ENCODE data around the gene TTC27.

The TTC27 gene

DNA sequence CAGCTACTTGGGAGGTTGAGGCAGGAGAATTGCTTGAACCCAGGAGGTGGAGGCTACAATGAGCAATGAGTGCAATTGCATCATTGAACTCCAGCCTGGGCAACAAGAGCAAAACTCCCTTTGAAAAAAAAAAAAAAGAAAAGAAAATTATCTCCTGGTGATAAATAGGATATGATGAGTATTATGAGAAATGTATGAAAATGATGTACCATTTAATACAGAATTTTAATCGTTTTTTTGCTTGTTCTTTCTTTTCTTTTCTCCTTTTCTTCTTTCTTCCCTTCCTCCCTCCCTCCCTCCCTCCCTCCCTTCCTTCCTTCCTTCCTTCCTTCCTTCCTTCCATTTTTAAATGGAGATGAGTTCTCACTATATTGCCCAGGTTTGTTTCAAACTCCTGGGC lies 40.4 kb downstream of the TTC27 start:
- DNase-seq (ENCODE audit: low read depth), result no peak

DNA sequence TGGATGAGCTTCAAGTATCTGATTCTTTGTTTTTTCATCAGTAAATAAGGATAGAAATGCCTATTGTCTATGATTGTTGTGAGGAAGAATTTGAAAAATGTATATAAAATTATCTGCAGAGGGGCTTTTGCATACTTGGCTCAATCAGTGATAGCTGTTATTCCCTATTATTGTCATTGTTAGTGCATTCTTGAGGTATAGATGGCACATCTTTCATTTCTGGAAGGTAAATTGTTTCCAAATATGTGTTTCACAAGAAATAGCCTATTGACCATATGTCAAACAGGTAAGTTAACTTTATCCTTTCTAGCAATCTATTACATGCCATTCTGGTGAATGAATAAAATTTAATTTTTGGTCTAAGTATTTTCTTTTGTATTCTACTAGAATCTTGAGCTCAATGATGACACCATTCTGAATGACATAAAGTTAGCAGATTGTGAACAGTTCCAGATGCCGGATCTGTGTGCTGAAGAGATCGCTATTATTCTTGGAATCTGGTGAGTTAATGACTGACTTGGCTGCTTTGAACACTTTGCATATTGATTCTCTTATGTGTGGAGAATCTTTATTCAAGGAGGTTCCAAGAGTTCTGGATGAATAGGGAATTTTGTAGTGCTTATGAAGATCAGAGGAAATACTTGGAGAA lies 44.2 kb downstream of the TTC27 start:
- no peak for DNase-seq (ENCODE audit: low read depth)

DNA sequence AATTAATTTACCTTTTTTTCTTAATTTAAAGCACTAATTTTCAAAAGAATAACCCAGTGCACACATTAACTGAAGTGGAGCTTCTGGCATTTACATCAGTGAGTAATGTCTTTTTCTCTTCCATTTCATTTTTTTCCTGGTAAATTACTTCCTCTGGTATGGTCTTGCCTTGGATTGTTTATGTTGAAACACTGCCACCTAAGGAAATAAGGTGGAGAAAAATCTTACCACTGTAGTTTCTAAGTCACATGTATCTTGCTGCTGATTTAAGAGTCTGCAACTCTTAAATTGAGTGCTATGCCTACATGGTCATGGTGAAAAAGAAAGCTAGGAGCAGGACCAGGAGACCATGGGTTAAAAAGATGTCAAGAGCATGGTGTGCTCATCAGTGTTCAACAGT lies 51.0 kb downstream of the TTC27 start:
- DNase-seq (ENCODE audit: low read depth), result no peak

DNA sequence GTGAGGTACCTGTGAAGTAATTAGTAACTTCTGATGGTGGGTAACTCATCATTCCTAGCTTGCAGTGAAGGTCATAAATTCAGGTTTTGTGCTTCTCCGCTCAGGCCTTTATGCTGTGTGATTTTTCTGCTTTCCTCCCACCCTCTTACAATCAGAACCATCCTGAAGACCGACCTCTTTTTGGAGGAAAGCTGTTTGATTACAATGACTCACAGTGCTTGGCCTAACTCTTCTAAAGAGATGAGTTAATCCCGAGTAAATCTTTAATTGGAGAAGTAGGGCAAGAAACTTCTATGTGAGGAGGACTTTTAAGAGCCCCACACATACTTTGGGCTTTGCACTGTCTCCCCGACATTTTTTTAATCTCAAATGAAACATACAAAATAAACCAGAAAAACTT lies 53.1 kb downstream of the TTC27 start:
- DNase-seq (ENCODE audit: low read depth), result no peak

DNA sequence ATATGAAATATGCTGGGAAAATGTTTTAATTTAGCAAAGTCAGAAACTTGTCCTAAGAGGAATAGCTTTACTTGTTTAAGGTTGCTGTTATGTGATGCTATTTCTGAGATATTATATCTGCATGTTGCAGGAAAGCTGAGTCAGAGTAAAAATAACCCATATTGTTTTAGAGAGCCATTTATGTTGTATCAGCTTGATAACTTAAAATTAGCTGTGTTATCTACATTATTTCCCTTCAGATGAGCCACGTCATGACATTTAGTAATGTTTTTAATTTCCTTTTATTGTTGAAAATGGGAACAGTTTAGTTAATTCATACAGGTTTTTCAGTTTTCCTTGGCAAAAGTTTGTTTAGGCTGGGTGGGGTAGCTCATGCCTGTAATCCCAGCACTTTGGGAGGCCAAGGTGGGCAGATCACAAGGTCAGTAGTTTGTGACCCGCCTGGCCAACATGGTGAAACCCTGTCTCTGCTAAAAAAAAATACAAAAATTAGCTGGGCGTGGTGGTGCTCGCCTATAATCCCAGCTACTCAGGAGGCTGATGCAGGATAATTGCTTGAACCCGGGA lies 55.8 kb downstream of the TTC27 start:
- no peak for DNase-seq (ENCODE audit: low read depth)

DNA sequence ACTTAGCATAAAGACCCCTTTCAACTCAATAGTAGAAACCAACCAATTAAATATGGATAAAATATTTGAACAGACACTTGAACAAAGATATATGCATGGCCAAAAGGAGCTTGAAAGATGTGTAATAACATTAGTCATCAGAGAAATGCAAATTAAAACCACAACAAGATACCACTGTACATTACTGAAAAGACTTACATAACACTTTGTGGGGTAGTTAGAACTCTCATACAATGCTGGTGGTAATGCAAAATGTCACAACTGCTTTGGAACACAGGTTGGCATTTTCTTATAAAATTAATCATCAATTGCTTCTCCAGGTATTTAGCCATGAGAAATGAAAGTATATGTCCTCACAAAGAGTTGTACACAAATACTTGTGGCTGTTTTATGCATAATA lies 60.7 kb downstream of the TTC27 start:
- no peak for DNase-seq (ENCODE audit: low read depth)

DNA sequence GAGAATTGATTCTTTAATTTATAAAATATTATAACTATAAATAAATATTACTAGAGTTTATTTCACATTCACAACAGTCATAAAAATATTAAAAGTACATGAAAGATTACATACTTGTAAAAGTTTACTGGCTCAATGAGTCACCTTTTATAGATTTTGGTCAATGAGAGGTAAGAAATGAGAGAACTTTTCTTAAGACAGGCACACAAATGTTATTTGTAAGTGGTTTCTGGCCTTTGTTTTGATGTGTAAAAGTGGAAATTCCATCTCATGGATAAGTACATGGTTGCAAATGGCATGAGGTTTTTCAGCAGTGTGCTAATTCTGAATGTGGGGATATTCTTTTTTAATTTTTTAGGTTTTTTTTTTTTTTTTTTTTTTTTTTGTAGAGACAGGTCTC lies 63.8 kb downstream of the TTC27 start:
- DNase-seq (ENCODE audit: low read depth), result no peak

DNA sequence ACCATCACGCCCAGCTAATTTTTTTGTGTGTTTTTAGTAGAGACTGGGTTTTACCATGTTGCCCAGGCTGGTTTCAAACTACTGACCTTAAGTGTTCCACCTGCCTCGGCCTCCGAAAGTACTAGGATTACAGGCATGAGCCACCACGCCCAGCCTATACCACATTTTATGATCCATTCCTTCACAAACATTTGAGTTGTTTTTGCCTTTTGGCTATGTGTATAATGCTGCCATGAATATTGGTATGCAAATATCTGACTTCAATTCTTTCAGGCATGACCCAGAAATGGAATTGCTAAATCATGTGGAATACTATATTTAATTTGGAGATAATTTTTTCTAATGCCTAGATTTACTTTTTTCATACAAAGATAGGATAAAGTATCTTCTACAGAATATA lies 68.6 kb downstream of the TTC27 start:
- no peak for DNase-seq (ENCODE audit: low read depth)

DNA sequence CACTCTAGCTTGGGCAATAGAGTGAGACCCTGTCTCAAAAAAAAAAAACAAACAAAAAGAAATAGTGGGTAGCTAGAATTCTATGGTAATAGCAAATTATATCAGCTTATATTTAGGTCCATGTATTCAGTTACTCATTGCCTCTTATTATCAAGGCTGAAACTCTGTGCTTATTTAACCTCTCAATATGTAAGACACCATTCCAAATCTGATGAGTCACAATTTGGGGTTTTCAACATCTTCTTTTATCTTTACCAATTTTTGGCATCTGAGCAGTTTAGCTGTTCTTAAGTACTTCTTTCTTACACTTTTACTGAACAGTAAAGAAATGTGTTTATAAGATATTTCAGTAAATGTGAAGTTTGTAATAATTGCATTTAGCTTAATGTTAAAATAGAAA lies 69.3 kb downstream of the TTC27 start:
- no peak for DNase-seq (ENCODE audit: low read depth)

DNA sequence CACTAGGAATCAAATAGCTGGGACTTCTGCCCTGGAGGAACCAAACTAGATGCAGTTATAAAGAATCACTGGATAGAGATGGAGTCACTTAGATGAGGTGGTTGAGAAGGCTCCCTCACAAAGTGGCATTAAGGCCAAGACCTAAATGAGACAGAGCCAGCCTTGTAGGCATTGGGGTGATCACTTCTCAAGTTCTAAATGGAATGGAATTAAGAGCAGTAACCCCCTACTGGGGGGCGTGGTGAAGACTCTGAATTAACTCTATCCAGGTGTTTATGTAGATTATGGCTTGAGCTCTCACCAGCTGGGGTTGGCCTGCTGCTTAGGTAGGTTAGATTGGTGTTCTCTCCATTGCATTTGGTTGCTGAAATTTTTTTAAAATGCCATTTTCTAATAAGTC lies 71.3 kb downstream of the TTC27 start:
- no peak for DNase-seq (ENCODE audit: low read depth)

DNA sequence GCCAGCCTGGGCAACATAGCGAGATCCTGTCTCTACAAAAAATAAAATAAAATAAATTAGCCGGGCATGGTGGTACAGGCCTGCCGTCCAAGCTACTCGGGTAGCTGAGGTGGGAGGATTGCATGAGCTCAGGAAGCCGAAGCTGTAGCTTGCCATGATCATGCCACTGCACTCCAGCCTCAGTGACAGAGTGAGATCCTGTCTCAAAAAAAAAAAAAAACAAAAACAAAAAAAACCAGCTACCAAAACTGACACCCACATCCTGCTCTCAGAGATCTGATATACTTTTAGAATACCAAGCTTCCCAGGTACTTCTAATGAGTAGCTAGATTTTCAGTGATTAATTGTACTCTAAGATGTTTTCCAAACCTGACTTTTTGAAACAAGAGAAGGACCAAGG lies 74.0 kb downstream of the TTC27 start:
- no peak for DNase-seq (ENCODE audit: low read depth)

DNA sequence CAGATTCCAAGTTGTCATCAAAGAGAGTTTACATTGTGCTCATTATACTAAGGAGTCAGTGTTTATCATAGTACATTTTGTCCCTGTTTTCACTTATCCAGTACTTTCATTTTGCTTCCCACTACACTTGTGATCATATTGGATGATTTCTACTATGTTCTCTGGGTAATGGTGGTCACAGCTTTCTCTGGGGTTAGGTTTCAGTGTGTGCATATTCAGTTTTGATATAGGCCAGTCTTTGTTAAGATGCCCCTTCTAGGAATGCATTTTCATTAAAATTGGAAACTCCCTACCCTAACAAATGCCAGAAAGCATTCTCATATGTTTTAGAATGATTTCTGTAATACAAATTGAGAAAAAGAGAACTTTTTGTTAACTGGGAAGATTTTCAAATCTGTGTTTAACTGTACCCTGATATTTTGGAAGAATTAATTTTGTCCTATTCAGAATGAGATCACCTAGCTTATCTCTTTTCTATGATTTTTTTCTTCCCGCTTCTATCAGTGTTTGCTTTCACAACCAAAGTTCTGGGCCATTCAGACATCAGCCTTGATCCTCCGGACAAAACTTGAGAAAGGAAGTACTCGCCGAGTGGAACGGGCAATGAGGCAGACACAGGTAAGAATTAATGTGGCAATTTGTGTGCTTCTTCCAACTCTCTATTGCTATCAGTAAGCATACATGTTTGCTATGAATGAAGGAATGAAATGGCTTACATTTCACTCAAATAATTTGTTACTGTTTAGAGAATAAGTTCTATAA lies 74.6 kb downstream of the TTC27 start:
- DNase-seq (ENCODE audit: low read depth), result no peak

DNA sequence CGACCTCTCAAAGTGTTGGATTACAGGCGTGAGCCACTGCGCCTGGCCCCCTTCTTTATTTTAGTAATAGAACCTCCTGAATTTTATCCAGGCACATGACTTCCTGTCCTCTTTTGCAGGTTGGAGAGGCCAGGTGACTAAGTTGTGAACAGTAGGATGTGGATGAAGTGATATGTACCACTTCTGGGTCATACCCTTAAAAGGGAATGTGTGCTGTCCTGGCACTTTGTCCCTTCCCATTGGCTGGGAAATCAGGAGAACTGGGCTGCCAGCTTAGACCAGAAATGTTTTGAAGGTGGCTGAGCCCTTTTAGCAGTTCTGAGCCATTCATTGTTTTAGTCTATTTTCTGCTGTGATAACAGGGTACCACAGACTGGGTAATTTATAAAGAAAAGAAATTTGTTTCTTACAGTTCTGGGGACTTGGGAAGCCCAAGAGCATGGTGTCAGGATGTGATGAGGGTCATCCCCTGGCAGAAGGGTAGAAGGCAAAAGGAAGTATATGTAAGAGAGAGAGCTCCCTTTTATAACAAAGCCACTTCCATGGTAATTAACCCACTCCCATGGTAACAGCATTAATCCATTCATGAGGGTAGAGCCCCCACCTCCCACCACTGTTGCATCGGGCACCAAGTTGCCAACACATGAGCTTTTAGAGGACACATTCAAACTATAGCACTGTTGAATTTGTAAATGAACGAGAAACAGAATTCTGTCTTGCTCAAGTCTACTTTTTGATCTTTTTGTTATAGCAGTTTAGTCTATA lies 79.1 kb downstream of the TTC27 start:
- no peak for DNase-seq (ENCODE audit: low read depth)

DNA sequence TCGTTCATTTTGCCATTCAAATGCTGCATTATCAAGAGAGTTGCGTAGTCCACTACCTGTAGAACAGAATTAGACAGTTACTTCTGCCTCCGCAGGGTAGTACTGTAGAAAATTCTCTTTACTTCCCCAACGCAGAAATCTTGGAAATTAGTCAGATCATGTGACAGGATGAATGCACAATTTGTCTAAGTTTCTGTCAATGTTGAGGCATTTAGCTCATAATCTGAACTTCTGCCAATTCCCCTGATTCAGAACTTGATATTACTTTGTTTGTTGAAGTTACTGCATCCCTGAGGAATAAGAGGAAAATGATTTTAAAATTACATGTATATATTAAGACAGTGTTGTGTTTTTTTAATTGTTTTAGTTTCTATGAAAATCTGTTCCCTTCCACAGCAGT lies 83.4 kb downstream of the TTC27 start:
- DNase-seq (ENCODE audit: low read depth), result no peak

DNA sequence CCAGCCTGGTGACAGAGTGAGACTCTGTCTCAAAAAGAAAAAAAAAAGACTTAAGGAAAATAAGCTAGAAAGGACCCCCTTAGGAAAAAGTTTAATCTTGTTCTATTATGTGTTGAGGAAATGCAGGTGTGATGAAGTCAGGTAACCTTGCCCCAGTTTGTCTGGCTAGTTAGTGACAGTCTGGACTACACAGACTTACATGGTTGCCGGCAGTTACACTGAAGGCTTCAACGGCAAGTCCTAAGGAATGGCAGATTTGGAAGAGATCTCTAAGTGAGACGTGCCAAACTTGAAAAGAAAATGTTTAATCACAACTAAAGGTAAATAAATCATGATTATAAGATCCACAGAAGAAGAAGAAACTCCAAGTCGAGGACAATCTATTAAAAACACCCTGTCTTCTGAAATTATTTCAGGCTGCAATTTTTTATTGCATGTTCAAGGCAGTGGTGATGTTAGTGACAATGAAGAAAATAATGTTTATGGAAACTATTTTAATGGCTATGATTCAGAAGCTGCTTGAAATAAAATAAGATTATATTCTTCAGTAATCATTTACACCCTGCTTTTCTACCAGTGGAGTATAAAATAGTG lies 84.2 kb downstream of the TTC27 start:
- no peak for DNase-seq (ENCODE audit: low read depth)

DNA sequence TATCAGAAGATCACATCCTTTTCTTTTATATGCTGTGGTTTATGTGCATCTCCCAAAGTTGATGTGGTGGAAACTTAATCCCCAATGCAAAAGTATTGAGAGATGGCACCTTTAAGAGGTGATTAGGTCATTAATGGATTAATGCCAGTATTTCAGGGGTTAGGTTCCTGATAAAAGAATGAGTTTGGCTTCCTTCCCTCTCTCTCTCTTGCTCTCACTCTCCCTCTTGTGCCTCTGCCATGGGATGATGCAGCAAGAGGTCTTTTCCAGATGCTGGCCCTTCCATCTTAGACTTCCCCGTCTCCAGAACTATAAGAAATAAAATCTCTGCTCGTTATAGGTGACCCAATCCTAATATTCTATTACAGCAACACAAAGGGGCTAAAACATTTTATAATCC lies 85.0 kb downstream of the TTC27 start:
- DNase-seq (ENCODE audit: low read depth), result no peak

DNA sequence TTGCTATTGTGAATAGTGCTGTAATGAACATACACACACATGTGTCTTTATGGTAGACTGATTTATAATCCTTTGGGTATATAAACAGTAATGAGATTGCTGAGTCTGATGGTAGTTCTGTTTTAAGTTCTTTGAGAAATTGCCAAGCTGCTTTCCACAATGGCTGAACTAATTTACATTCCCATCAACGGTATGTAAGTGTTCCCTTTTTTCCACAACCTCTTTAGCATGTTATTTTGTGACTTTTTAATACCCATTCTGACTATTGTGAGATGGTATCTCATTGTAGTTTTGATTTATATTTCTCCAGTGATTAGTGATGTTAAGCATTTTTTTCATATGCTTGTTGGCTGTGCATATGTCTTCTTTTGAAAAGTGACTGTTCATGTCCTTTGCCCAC lies 86.7 kb downstream of the TTC27 start:
- no peak for DNase-seq (ENCODE audit: low read depth)

DNA sequence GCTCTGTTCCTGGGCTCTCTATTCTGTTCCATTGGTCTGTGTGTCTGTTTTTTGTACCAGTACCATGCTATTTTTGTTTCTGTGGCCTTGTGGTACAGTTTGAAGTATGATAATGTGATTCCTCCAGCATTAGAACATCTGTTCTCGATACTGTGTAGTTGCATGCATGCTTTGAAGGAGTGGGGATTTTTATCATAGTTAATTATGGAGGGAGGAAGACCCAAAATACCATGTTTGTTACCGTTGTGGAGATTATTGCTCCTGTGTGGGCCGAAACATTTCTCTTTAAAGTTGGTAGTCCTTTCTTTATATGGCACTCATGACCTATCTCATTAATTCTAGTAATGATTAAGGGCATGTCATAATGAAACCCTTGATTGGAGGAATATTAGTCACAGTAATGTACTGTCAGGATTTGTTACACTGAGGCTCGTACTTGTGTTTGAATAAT lies 87.6 kb downstream of the TTC27 start:
- no peak for DNase-seq (ENCODE audit: low read depth)

DNA sequence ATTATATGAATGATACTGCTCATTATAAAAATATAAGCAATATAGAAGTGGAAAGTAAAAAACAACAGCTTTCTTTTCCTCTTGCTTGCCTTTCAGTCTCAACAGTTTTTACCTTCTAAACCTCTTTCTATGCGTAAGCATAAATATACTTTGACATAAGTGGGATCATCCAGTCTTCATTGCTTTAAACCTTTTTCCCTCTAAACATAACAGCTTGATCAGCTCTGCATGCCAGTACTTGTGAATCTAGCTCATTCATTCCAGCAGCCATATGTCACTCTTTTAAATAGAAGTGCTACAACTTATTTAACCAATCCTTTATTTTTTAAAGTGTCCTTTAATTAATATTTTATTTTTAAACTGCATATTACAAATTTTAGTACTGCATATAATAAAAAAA lies 88.1 kb downstream of the TTC27 start:
- DNase-seq (ENCODE audit: low read depth), result no peak

DNA sequence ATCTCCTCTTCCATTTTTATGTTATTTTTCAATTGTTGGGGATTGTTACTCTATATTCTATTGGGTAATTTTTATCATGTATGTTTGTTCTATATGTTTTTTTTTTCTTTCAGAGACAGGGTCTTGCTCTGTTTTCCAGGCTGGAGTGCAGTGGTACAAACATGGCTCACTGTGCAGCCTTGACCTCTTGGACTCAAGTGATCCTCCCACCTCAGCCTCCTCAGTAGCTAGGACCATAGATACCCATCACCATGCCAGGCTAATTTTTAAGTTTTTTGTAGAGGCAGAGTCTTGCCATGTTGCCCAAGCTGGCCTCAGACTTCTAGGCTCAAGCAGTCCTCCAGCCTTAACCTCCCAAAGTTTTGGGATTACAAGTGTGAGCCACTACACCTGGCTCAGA lies 88.7 kb downstream of the TTC27 start:
- no peak for DNase-seq (ENCODE audit: low read depth)

DNA sequence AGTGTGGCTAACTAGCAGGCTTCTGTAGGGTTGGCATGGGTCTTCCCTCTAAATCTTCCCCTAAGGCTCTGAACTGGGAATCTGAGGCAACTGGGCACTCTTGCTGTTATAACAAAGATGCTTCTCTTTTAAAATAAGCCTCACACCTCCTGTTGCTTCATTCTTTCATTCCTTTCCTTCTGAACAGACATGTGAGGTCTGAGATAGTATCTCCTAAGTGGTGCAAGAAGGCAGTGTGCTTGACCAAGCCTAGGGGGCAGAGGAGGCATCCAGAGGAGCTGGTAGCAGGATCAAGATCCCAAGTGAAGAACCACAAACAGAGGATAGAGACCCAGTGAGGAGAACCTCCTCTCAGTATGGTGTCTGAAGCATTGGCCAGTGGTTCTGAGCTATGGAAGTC lies 90.9 kb downstream of the TTC27 start:
- no peak for DNase-seq (ENCODE audit: low read depth)

DNA sequence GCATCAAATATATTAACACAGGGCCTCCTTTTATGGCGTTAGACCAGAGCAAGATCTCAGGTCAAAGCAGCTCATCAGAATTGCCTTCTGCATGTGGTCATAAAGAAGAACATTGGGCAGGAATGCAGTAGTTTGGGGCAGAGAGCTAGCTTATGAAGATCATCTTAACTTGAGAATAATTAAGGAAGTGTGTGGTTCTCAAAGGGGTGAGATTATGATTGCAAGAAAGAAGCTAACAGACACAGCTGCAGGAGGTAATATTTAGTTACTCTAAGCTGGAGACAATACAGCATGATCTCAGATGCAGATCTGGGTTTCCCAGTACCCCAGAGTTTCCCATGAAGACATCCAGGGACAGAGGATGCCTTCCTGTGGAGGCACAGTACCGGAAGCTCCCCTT lies 91.6 kb downstream of the TTC27 start:
- no peak for DNase-seq (ENCODE audit: low read depth)

Measured in stimulated activated CD8-positive, alpha-beta memory T cell treated with anti-CD3 and anti-CD28 coated beads, Interleukin-15, amount 100 ng/mL, for 24 hours (primary cell).